HG03378 (cell line): ENCODE data around the gene OR11H12.
"Not testable (repeated sequence)": the region's sequence is repeated elsewhere in the genome, so short reads cannot be mapped to it uniquely, and the experiment has no call there.

Experiments
- ATAC-seq: cut with Tn5 transposase; IDR thresholded peaks from one replicate; pipeline ENCODE4 v1.9.1; 2021; ENCODE audit warnings: mild to moderate bottlenecking, moderate library complexity; ENCODE audit not compliant: unreplicated experiment

The OR11H12 gene

GRCh38 chr14:18600817-18601216, at the start of gene OR11H12:
Gene OR11H12 (plus strand): TSS chr14:18601117. CDS start chr14:18601117, 0 bp downstream.
- ATAC-seq: not testable (repeated sequence)

- ATAC-seq: not testable (repeated sequence)
Observed at GRCh38 chr14:18582908-18583307, 18.0 kb upstream of the OR11H12 start.

GRCh38 chr14:18626610-18627213, 25.8 kb downstream of the OR11H12 start:
- ATAC-seq: not testable (repeated sequence)

- not testable (repeated sequence) for ATAC-seq
Observed at GRCh38 chr14:18636066-18636465, 35.1 kb downstream of the OR11H12 start.

GRCh38 chr14:18638032-18638431, 37.1 kb downstream of the OR11H12 start:
- ATAC-seq: not testable (repeated sequence)

- not testable (repeated sequence) for ATAC-seq
Observed at GRCh38 chr14:18638785-18639184, 37.9 kb downstream of the OR11H12 start.

- not testable (repeated sequence) for ATAC-seq
Observed at GRCh38 chr14:18646075-18646730, 45.3 kb downstream of the OR11H12 start.
